Muscle of leg (tissue), 11 donors: Measurements from ENCODE around the gene CIRBP. TPM values are rescaled to one million over a fixed set of nuclear protein-coding genes. Genes with fewer than 3 reads are reported as not detected.

ENCODE experiments used
- DNase-seq: peaks from one replicate; pipeline ENCODE4 v3.0.0; 2013
- H3K27ac ChIP-seq: one replicate; pipeline ENCODE4 v1.5.1; 2013; ENCODE audit warnings: mild to moderate bottlenecking, low read length, control low read depth
- H3K27me3 ChIP-seq: one replicate; pipeline ENCODE4 v1.6.1; 2013; ENCODE audit warnings: low read length; ENCODE audit not compliant: control insufficient read depth, insufficient read depth
- H3K36me3 ChIP-seq: one replicate; pipeline ENCODE4 v1.6.1; 2013; ENCODE audit warnings: low read length; ENCODE audit not compliant: control insufficient read depth, insufficient read depth
- H3K4me1 ChIP-seq: one replicate; pipeline ENCODE4 v1.6.1; 2013; ENCODE audit warnings: low read length; ENCODE audit not compliant: control insufficient read depth, insufficient read depth
- H3K4me3 ChIP-seq: one replicate; pipeline ENCODE4 v1.5.1; 2013; ENCODE audit warnings: low read length, control low read depth
- H3K9me3 ChIP-seq: replicated peaks from 2 replicates; pipeline ENCODE4 v1.6.1; 2013; ENCODE audit warnings: low read depth, low read length; ENCODE audit not compliant: control insufficient read depth
- WGBS: methylation state at CpG from one replicate; pipeline ENCODE4 v1.1.5; 2013; ENCODE audit warnings: missing lambda C conversion rate; ENCODE audit not compliant: insufficient coverage; 5-methylcytosine and 5-hydroxymethylcytosine counted together
- polyA plus RNA-seq, 8 donors: library from polyadenylated mRNA; unstranded; fragments of 120-200 nt; gene quantifications; one replicate each; pipeline versions ENCODE4 v1.2.1 to v1.2.3, GENCODE V29; 2013; ENCODE audit warnings: inconsistent platforms in 1 of 8, low replicate concordance in 1 of 8; ENCODE audit not compliant: insufficient read length in 8 of 8, insufficient read depth in 1 of 8
- total RNA-seq: library from RNA; stranded (reverse); fragments of 120-200 nt; gene quantifications from one replicate; pipeline ENCODE4 v1.2.4, GENCODE V29; 2013

Gene CIRBP
- total and polyA plus RNA-seq, 9 donors: 402 to 613 (median 547) TPM

- no peaks in the 10 kb centered on the region for H3K27me3 ChIP-seq
- peaks cover 77% of the 10 kb centered on the region for H3K36me3 ChIP-seq
- peaks cover 63% of the 10 kb centered on the region for H3K4me1 ChIP-seq
- no peaks in the 10 kb centered on the region for H3K9me3 ChIP-seq
- peak overlapping the region; percentile 42 for H3K4me3 ChIP-seq
- WGBS: 66% methylated on average over 29 of the region's 46 CpGs
- peak; percentile 47 for DNase-seq
- peak overlapping the region; percentile 79 for H3K27ac ChIP-seq
These were observed 5.1 kb downstream of the CIRBP start for GRCh38 chr19:1274081-1274851.

GRCh38 chr19:1274852-1275259 lies 5.7 kb downstream of the CIRBP start:
- Histone ChIP-seq H3K4me3 (peak overlapping the region; percentile 42), H3K4me1 (peaks cover 65% of the 10 kb centered on the region), H3K9me3 (no peaks in the 10 kb centered on the region), H3K27me3 (no peaks in the 10 kb centered on the region), H3K27ac (peak overlapping the region; percentile 79), H3K36me3 (peaks cover 80% of the 10 kb centered on the region)
- 14% methylated on average over 44 of the region's 44 CpGs for WGBS
- no peak for DNase-seq

GRCh38 chr19:1275260-1275975 lies 6.3 kb downstream of the CIRBP start, which contains the start of gene FAM174C:
Gene FAM174C (plus strand): TSS chr19:1275530. CDS start chr19:1275550, 20 bp downstream.
- peak within 1 kb of the TSS; percentile 93 for H3K27ac ChIP-seq
- H3K9me3 ChIP-seq: no peaks in the 10 kb centered on the region
- H3K36me3 ChIP-seq: peaks cover 75% of the 10 kb centered on the region
- peak within 1 kb of the TSS; percentile 76 for H3K4me3 ChIP-seq
- under 1% methylated on average over 86 of the region's 98 CpGs for WGBS
- no peaks in the 10 kb centered on the region for H3K27me3 ChIP-seq
- H3K4me1 ChIP-seq: peaks cover 61% of the 10 kb centered on the region
- peak; percentile 98 for DNase-seq

GRCh38 chr19:1275976-1276627 lies 7.0 kb downstream of the CIRBP start:
- Histone ChIP-seq H3K36me3 (peaks cover 68% of the 10 kb centered on the region), H3K9me3 (no peaks in the 10 kb centered on the region), H3K4me3 (peak overlapping the region; percentile 76), H3K27me3 (no peaks in the 10 kb centered on the region), H3K4me1 (peaks cover 54% of the 10 kb centered on the region), H3K27ac (peak overlapping the region; percentile 93)
- WGBS: 5% methylated on average over 36 of the region's 43 CpGs
- DNase-seq: no peak

GRCh38 chr19:1276628-1277022 lies 7.5 kb downstream of the CIRBP start:
- Histone ChIP-seq H3K9me3 (no peaks in the 10 kb centered on the region), H3K4me3 (no peak overlapping the region), H3K27me3 (no peaks in the 10 kb centered on the region), H3K4me1 (peaks cover 49% of the 10 kb centered on the region), H3K36me3 (peaks cover 63% of the 10 kb centered on the region), H3K27ac (peak overlapping the region; percentile 93)
- WGBS: 69% methylated on average over 10 of the region's 10 CpGs
- peak; percentile 50 for DNase-seq

GRCh38 chr19:1277061-1277460 lies 7.9 kb downstream of the CIRBP start:
- H3K36me3 ChIP-seq: peaks cover 59% of the 10 kb centered on the region
- no peak overlapping the region for H3K27ac ChIP-seq
- no peaks in the 10 kb centered on the region for H3K27me3 ChIP-seq
- WGBS: 79% methylated on average over 14 of the region's 15 CpGs
- no peak for DNase-seq
- H3K4me1 ChIP-seq: peaks cover 45% of the 10 kb centered on the region
- no peak overlapping the region for H3K4me3 ChIP-seq
- H3K9me3 ChIP-seq: no peaks in the 10 kb centered on the region

GRCh38 chr19:1278074-1278473 lies 8.9 kb downstream of the CIRBP start:
- no peak for DNase-seq
- Histone ChIP-seq H3K4me3 (no peak overlapping the region), H3K4me1 (peaks cover 37% of the 10 kb centered on the region), H3K9me3 (no peaks in the 10 kb centered on the region), H3K27ac (no peak overlapping the region), H3K36me3 (peaks cover 49% of the 10 kb centered on the region), H3K27me3 (peaks cover 5% of the 10 kb centered on the region)
- 81% methylated on average over 11 of the region's 12 CpGs for WGBS

GRCh38 chr19:1278713-1279660 lies 9.9 kb downstream of the CIRBP start:
- 85% methylated on average over 22 of the region's 25 CpGs for WGBS
- no peaks in the 10 kb centered on the region for H3K9me3 ChIP-seq
- no peak for DNase-seq

GRCh38 chr19:1279782-1280341 lies 10.7 kb downstream of the CIRBP start:
- H3K27me3 ChIP-seq: peaks cover 22% of the 10 kb centered on the region
- peak; percentile 90 for DNase-seq
- no peak overlapping the region for H3K4me3 ChIP-seq
- H3K9me3 ChIP-seq: no peaks in the 10 kb centered on the region
- 22% methylated on average over 7 of the region's 10 CpGs for WGBS
- no peak overlapping the region for H3K27ac ChIP-seq
- peaks cover 31% of the 10 kb centered on the region for H3K36me3 ChIP-seq
- peaks cover 19% of the 10 kb centered on the region for H3K4me1 ChIP-seq

More at GRCh38 chr19:1278713-1279660, 9.9 kb downstream of the CIRBP start:
- Histone ChIP-seq H3K27me3 (peaks cover 13% of the 10 kb centered on the region), H3K27ac (no peak overlapping the region), H3K4me3 (no peak overlapping the region), H3K36me3 (peaks cover 39% of the 10 kb centered on the region), H3K4me1 (peaks cover 28% of the 10 kb centered on the region)
